ENCODE data around the gene CRYGS. TPM values are rescaled to one million over a fixed set of nuclear protein-coding genes. Genes with fewer than 3 reads are reported as not detected.

CRYGS gene
- total RNA-seq, 1 donor from 2014 or later: 1.3 TPM

GRCh38 chr3:186493525-186494255, 50.5 kb downstream of the CRYGS start:
- H3K4me3 Mint-ChIP-seq (ENCODE audit: unreplicated experiment): no peak overlapping the region
- Histone ChIP-seq H3K4me2 (ENCODE audit: low read length) (peak overlapping the region; percentile 46), H3K9ac (ENCODE audit: low read length) (no peak overlapping the region), H3K27ac (ENCODE audit: low read depth, low read length) (no peak overlapping the region), H3K4me3 (ENCODE audit: insufficient read depth, low read depth, low read length) (no peak overlapping the region), H3K9me3 (ENCODE audit: insufficient read depth, low read depth, low read length) (no peaks in the 10 kb centered on the region), H3K4me1 (ENCODE audit: insufficient read depth, low read length) (no peaks in the 10 kb centered on the region), H2AFZ (ENCODE audit: low read depth, low read length) (no peak overlapping the region), H3K36me3 (ENCODE audit: insufficient read depth, low read length) (no peaks in the 10 kb centered on the region), H4K20me1 (ENCODE audit: insufficient read depth, low read length) (no peaks in the 10 kb centered on the region), H3K79me2 (ENCODE audit: insufficient read depth, low read length) (no peaks in the 10 kb centered on the region), H3K27me3 (ENCODE audit: insufficient read depth, low read length) (peaks cover 23% of the 10 kb centered on the region)
- no peaks in the 10 kb centered on the region for H3K4me1 Mint-ChIP-seq (ENCODE audit: low read depth, unreplicated experiment)
- TF ChIP-seq EZH2 (IDR thresholded peaks at IDR 0.05; ENCODE audit: insufficient read depth, low read length): no peak
- no peak for TF ChIP-seq CTCF (IDR thresholded peaks at IDR 0.05; ENCODE audit: insufficient read depth, low read depth, low read length)
- peaks cover 2% of the 10 kb centered on the region for H3K9me3 Mint-ChIP-seq (ENCODE audit: unreplicated experiment)
- no peaks in the 10 kb centered on the region for H3K36me3 Mint-ChIP-seq (ENCODE audit: low read depth, unreplicated experiment)
- DNase-seq (ENCODE audit: low read depth) (peak; percentile 64), FAIRE-seq (no peak)
- peaks cover 47% of the 10 kb centered on the region for H3K27me3 Mint-ChIP-seq (ENCODE audit: low read depth, unreplicated experiment)
- H3K27ac Mint-ChIP-seq (ENCODE audit: unreplicated experiment): no peak overlapping the region

GRCh38 chr3:186492385-186492984, 51.7 kb downstream of the CRYGS start:
- Mint-ChIP-seq H3K9me3 (ENCODE audit: unreplicated experiment) (peaks cover 2% of the 10 kb centered on the region), H3K4me1 (ENCODE audit: low read depth, unreplicated experiment) (no peaks in the 10 kb centered on the region), H3K36me3 (ENCODE audit: low read depth, unreplicated experiment) (no peaks in the 10 kb centered on the region), H3K27me3 (ENCODE audit: low read depth, unreplicated experiment) (peaks cover 47% of the 10 kb centered on the region), H3K27ac (ENCODE audit: unreplicated experiment) (no peak overlapping the region), H3K4me3 (ENCODE audit: unreplicated experiment) (no peak overlapping the region)
- Histone ChIP-seq H2AFZ (ENCODE audit: low read depth, low read length) (no peak overlapping the region), H3K9ac (ENCODE audit: low read length) (no peak overlapping the region), H3K79me2 (ENCODE audit: insufficient read depth, low read length) (no peaks in the 10 kb centered on the region), H4K20me1 (ENCODE audit: insufficient read depth, low read length) (no peaks in the 10 kb centered on the region), H3K9me3 (ENCODE audit: insufficient read depth, low read depth, low read length) (no peaks in the 10 kb centered on the region), H3K4me3 (ENCODE audit: insufficient read depth, low read depth, low read length) (no peak overlapping the region), H3K4me2 (ENCODE audit: low read length) (no peak overlapping the region), H3K4me1 (ENCODE audit: insufficient read depth, low read length) (no peaks in the 10 kb centered on the region), H3K36me3 (ENCODE audit: insufficient read depth, low read length) (no peaks in the 10 kb centered on the region), H3K27me3 (ENCODE audit: insufficient read depth, low read length) (peaks cover 23% of the 10 kb centered on the region), H3K27ac (ENCODE audit: low read depth, low read length) (no peak overlapping the region)
- FAIRE-seq: no peak
- DNase-seq (ENCODE audit: low read depth): no peak
- TF ChIP-seq CTCF (IDR thresholded peaks at IDR 0.05; ENCODE audit: insufficient read depth, low read depth, low read length) (no peak), EZH2 (IDR thresholded peaks at IDR 0.05; ENCODE audit: insufficient read depth, low read length) (no peak)

- Histone ChIP-seq H3K4me2 (ENCODE audit: low read length) (no peak overlapping the region), H3K27ac (ENCODE audit: low read depth, low read length) (no peak overlapping the region), H4K20me1 (ENCODE audit: insufficient read depth, low read length) (no peaks in the 10 kb centered on the region), H3K9me3 (ENCODE audit: insufficient read depth, low read depth, low read length) (no peaks in the 10 kb centered on the region), H3K79me2 (ENCODE audit: insufficient read depth, low read length) (no peaks in the 10 kb centered on the region), H3K27me3 (ENCODE audit: insufficient read depth, low read length) (peaks cover 9% of the 10 kb centered on the region), H3K4me3 (ENCODE audit: insufficient read depth, low read depth, low read length) (no peak overlapping the region), H3K36me3 (ENCODE audit: insufficient read depth, low read length) (no peaks in the 10 kb centered on the region), H3K4me1 (ENCODE audit: insufficient read depth, low read length) (no peaks in the 10 kb centered on the region), H2AFZ (ENCODE audit: low read depth, low read length) (no peak overlapping the region), H3K9ac (ENCODE audit: low read length) (no peak overlapping the region)
- no peaks in the 10 kb centered on the region for H3K36me3 Mint-ChIP-seq (ENCODE audit: low read depth, unreplicated experiment)
- FAIRE-seq (no peak), DNase-seq (ENCODE audit: low read depth) (no peak)
- H3K9me3 Mint-ChIP-seq (ENCODE audit: unreplicated experiment): peaks cover 2% of the 10 kb centered on the region
- H3K4me3 Mint-ChIP-seq (ENCODE audit: unreplicated experiment): no peak overlapping the region
- H3K27me3 Mint-ChIP-seq (ENCODE audit: low read depth, unreplicated experiment): peaks cover 43% of the 10 kb centered on the region
- H3K4me1 Mint-ChIP-seq (ENCODE audit: low read depth, unreplicated experiment): no peaks in the 10 kb centered on the region
- no peak overlapping the region for H3K27ac Mint-ChIP-seq (ENCODE audit: unreplicated experiment)
- TF ChIP-seq CTCF (IDR thresholded peaks at IDR 0.05; ENCODE audit: insufficient read depth, low read depth, low read length) (no peak), EZH2 (IDR thresholded peaks at IDR 0.05; ENCODE audit: insufficient read depth, low read length) (no peak)
These were observed 54.7 kb downstream of the CRYGS start for GRCh38 chr3:186489507-186489906.
